BLaER1 (cell line): ENCODE data around the gene MATR3.

ENCODE experiments used
- H3K27ac ChIP-seq: shearing (Covaris generic); formaldehyde crosslinking; 2 replicates; pipeline ENCODE4 v1.8.1; 2022
- H3K27me3 ChIP-seq: shearing (Covaris generic); formaldehyde crosslinking; 2 replicates; pipeline ENCODE4 v1.8.1; 2022
- H3K36me3 ChIP-seq: shearing (Covaris generic); formaldehyde crosslinking; 2 replicates; pipeline ENCODE4 v1.8.1; 2022
- H3K4me1 ChIP-seq: shearing (Covaris generic); formaldehyde crosslinking; 2 replicates; pipeline ENCODE4 v1.8.1; 2022
- H3K4me2 ChIP-seq: shearing (Covaris generic); formaldehyde crosslinking; 2 replicates; pipeline ENCODE4 v1.8.1; 2022
- H3K4me3 ChIP-seq: shearing (Covaris generic); formaldehyde crosslinking; 2 replicates; pipeline ENCODE4 v1.8.1; 2022
- H3K9ac ChIP-seq: shearing (Covaris generic); formaldehyde crosslinking; 2 replicates; pipeline ENCODE4 v1.8.1; 2022
- H3K9me3 ChIP-seq: shearing (Covaris generic); formaldehyde crosslinking; 2 replicates; pipeline ENCODE4 v1.8.1; 2022
- H4K20me1 ChIP-seq: shearing (Covaris generic); formaldehyde crosslinking; 2 replicates; pipeline ENCODE4 v1.8.1; 2022
- Cebpa-rat ChIP-seq: shearing (Covaris generic); IDR thresholded peaks from 2 replicates; pipeline ENCODE4 v1.8.1; 2022

MATR3 gene, protein sequence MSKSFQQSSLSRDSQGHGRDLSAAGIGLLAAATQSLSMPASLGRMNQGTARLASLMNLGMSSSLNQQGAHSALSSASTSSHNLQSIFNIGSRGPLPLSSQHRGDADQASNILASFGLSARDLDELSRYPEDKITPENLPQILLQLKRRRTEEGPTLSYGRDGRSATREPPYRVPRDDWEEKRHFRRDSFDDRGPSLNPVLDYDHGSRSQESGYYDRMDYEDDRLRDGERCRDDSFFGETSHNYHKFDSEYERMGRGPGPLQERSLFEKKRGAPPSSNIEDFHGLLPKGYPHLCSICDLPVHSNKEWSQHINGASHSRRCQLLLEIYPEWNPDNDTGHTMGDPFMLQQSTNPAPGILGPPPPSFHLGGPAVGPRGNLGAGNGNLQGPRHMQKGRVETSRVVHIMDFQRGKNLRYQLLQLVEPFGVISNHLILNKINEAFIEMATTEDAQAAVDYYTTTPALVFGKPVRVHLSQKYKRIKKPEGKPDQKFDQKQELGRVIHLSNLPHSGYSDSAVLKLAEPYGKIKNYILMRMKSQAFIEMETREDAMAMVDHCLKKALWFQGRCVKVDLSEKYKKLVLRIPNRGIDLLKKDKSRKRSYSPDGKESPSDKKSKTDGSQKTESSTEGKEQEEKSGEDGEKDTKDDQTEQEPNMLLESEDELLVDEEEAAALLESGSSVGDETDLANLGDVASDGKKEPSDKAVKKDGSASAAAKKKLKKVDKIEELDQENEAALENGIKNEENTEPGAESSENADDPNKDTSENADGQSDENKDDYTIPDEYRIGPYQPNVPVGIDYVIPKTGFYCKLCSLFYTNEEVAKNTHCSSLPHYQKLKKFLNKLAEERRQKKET

DNA sequence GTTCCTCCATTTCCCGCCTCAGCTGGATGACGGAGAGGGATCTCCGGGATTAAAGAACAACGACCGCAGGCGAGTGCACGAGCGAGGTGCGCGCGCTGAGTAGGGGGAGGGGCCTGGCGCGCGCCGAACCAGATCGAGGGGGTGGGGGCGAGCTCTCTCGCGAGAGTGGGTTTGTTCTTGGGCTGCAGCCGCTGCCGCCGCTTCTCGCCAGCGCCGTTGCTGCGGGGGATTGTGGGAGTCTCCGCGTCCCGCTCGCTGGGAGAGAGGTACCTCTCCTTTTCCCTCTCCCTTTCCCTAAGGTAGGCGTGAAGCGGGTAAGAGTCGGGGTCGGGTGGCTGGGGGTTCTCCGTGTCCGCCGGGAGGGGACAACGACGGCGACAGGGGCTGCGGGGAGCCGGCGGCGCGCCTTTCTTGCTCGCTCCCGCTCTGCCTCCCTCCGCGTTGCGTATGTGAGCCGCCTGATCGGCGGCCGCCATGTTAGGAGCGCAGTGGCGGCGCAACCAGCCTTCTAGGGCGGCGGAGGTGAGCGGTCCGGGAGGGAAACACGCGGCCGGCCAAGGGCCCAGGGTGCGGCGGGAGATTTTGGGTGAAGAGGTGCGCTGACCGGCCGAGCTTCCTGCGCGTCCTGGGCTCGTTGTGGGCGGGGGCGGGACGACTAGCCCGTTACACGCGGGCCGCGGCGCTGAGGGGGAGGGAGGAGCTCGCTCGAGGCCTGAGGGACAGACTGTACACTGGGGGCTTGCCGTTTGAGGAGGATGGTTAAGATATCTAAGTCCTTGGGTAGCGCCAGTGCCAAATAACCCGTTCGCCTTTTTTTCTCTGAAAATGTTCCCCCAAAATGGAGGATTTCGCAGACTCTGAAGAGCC is at the start of gene MATR3:
Gene MATR3 (plus strand): TSS at position 234 of the 867 bp plus-strand sequence. CDS start 13,676 bp downstream, outside the sequence.
- H3K27ac ChIP-seq: peak within 1 kb of the TSS; percentile 100
- H3K36me3 ChIP-seq: peaks cover 23% of the 10 kb centered on the region
- H3K4me2 ChIP-seq: peak within 1 kb of the TSS; percentile 84
- peak within 1 kb of the TSS; percentile 100 for H3K9ac ChIP-seq
- no peak for TF ChIP-seq Cebpa-rat
- H3K4me3 ChIP-seq: peak within 1 kb of the TSS; percentile 90
- H4K20me1 ChIP-seq: peaks cover 45% of the 10 kb centered on the region
- H3K4me1 ChIP-seq: peaks cover 40% of the 10 kb centered on the region
- no peaks in the 10 kb centered on the region for H3K9me3 ChIP-seq
- H3K27me3 ChIP-seq: no peaks in the 10 kb centered on the region

DNA sequence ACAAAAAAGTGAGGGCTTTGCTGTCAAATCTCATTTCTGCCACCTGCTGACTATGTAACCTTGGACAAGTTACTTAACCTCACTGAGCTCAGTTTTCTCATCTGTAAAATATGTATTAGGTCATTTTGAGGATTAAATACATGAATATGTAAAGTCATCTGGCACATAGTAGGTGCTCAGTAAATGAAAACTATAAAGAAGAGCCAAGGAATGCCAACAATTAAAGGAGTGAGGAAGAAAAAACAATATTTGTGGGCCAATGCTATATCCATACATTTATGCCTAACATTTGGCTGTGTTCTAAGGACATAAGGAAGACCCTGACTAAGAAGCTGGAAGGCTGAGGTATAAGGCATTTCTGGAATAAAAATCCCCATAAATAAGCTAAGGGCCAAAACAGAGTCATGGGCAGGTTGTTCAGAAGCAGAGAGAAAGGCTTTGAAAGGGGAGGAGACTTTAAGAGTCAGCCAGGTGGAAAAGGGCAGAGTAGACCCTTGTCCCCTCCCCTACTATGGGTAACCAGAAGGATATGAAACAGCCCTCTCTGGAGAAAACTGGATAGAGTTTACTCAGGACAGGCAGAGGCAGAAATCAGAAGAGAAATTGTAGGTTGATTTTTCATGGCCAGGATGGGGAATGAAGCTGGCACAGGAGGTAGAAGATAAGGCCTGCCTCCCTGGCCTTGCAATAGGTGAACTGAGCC is 47.8 kb upstream of the MATR3 start:
- Histone ChIP-seq H3K27me3 (no peaks in the 10 kb centered on the region), H3K4me1 (peaks cover 11% of the 10 kb centered on the region), H3K4me2 (peak overlapping the region; percentile 44; the same call in 1 of the 2 replicates), H3K27ac (no peak overlapping the region), H3K9me3 (no peaks in the 10 kb centered on the region; the same call in none of the 2 replicates), H3K9ac (no peak overlapping the region), H3K36me3 (no peaks in the 10 kb centered on the region), H3K4me3 (no peak overlapping the region), H4K20me1 (no peaks in the 10 kb centered on the region)
- no peak for TF ChIP-seq Cebpa-rat

DNA sequence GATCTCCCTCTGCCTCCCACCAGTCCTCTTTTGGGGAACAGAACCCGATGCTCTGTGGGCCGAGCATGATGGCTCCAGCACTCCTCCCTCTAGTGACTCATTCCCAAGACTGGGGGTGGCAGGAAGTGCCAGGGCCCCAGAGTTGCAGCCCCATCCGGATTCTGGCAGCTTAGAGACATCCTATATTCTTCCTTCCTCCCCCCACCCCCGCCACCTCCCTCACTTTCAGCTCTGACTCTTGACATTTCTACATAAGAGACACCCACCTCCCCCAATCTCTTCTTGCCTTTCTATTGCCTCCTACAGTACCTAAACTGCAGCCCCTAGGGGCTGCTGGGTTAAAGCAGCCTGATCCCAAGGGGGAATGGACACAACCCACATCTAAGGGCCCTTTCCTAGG is 47.1 kb upstream of the MATR3 start:
- Histone ChIP-seq H3K27me3 (no peaks in the 10 kb centered on the region), H3K4me2 (peak overlapping the region; percentile 44; the same call in 1 of the 2 replicates), H3K9ac (no peak overlapping the region), H3K9me3 (no peaks in the 10 kb centered on the region; the same call in none of the 2 replicates), H4K20me1 (no peaks in the 10 kb centered on the region), H3K36me3 (no peaks in the 10 kb centered on the region), H3K4me3 (no peak overlapping the region), H3K27ac (no peak overlapping the region), H3K4me1 (peaks cover 11% of the 10 kb centered on the region)
- no peak for TF ChIP-seq Cebpa-rat

DNA sequence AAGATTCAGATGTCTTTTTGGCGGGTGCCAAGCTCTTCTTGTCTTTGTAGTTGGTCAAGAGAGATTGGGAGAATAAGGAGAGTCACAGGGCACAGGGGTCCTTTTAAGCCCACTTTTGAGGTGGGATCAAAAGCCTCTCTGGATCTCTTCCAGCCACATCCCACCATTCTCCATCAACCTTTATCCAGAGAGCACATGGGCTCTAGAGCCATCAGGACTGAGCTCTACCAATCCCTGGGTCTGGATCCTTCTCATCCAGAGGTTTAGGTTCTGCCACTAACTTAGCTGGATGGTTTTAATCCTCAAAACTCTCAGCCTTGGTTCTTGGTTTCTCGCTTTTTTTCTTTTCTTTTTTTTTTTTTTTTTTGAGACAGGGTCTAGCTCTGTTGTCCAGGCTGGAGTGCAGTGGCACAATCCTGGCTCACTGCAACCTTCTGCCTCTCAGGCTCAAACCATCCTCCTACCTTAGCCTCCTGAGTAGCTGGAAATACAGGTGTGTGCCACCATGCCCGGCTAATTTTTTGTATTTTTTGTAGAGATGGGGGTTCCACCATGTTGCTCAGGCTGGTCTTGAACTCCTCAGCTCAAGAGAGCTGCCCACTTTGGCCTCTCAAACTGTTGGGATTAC is 44.6 kb upstream of the MATR3 start:
- no peak overlapping the region for H3K27ac ChIP-seq
- no peaks in the 10 kb centered on the region for H3K36me3 ChIP-seq
- no peaks in the 10 kb centered on the region for H3K27me3 ChIP-seq
- no peak overlapping the region for H3K4me3 ChIP-seq
- no peaks in the 10 kb centered on the region for H3K9me3 ChIP-seq
- no peak for TF ChIP-seq Cebpa-rat
- H3K9ac ChIP-seq: no peak overlapping the region
- H3K4me2 ChIP-seq: no peak overlapping the region
- H4K20me1 ChIP-seq: no peaks in the 10 kb centered on the region
- H3K4me1 ChIP-seq: peaks cover 11% of the 10 kb centered on the region

DNA sequence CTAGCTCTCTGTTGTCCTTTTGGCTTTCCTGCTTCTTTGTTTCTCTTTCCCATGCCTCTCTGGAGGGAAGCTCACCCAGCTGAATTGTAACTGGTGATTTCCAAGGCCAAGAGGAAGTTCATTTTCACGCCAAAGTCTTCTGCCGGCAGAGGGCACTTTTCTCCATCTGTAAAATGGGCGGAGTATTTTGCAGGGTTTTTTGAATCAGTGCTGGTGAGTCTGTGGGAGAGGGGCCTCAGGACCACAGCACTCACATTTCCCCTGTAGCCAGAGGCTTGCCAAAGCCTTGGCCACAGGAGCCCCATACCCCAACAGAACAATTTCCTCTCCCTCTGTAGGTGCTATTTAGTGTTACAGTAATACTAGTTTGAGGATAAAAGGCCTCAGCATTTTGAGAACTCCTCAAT is 42.3 kb upstream of the MATR3 start:
- H3K27me3 ChIP-seq: no peaks in the 10 kb centered on the region
- H3K9ac ChIP-seq: no peak overlapping the region
- no peak for TF ChIP-seq Cebpa-rat

DNA sequence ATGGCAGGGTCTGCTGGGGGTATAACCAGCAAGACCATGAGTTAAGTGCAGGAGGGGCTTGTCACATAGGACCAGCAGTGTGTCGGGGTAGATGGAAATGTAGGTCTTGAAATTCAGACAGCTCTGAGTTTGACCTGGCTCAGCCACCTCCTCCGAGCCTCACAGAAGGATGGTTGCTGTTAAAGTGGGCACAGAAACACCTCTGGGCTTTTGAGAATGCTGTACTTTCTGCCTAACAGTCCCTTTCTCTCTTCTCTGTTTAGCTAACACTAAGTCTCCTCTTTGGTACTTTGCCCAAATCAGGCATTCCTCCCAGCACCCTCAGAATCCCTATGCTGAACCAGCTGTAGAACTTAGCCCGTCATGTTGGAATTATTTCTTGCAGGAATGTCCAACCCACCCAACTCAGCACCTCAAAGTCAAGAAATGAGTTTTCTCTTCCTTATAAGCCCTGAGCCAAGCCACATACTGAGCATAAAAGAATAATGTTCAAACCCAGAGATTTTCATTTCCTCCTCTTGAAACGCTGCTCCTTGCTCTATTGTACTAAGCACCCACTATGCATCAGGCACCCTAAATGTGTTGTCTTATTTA is 41.7 kb upstream of the MATR3 start:
- Histone ChIP-seq H3K27ac (no peak overlapping the region), H3K4me1 (peaks cover under 1% of the 10 kb centered on the region), H3K4me2 (no peak overlapping the region), H3K4me3 (no peak overlapping the region), H3K9me3 (no peaks in the 10 kb centered on the region), H4K20me1 (no peaks in the 10 kb centered on the region), H3K9ac (no peak overlapping the region), H3K27me3 (no peaks in the 10 kb centered on the region), H3K36me3 (no peaks in the 10 kb centered on the region)
- no peak for TF ChIP-seq Cebpa-rat

More for the DNA sequence above, 42.3 kb upstream of the MATR3 start:
- no peak overlapping the region for H3K4me3 ChIP-seq
- H4K20me1 ChIP-seq: no peaks in the 10 kb centered on the region
- H3K36me3 ChIP-seq: no peaks in the 10 kb centered on the region
- H3K9me3 ChIP-seq: no peaks in the 10 kb centered on the region
- H3K4me2 ChIP-seq: no peak overlapping the region
- H3K4me1 ChIP-seq: peaks cover 6% of the 10 kb centered on the region
- H3K27ac ChIP-seq: no peak overlapping the region

DNA sequence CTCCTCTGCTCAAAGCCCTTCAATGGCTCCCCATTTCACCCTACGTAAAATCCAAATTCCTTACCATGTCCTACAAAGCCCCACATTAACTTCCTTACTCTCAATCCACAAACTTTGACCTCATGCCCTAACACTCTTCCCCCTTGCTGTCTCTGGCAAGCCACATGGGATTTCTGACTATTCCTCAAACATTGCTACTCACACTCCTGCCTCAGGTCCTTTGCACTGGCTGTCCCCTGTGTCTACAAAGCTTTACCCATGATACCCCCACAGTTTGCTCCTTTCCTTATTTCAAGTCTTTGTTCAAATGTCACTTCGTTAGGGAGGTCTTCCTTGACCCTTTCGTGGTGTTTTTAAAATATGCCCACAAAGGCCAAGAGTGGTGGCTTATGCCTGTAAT is 40.4 kb upstream of the MATR3 start:
- no peaks in the 10 kb centered on the region for H3K9me3 ChIP-seq
- H3K27ac ChIP-seq: no peak overlapping the region
- H3K4me1 ChIP-seq: no peaks in the 10 kb centered on the region
- no peaks in the 10 kb centered on the region for H3K36me3 ChIP-seq
- TF ChIP-seq Cebpa-rat: no peak
- H3K9ac ChIP-seq: no peak overlapping the region
- H3K4me2 ChIP-seq: no peak overlapping the region
- H4K20me1 ChIP-seq: no peaks in the 10 kb centered on the region
- H3K27me3 ChIP-seq: no peaks in the 10 kb centered on the region
- H3K4me3 ChIP-seq: no peak overlapping the region

DNA sequence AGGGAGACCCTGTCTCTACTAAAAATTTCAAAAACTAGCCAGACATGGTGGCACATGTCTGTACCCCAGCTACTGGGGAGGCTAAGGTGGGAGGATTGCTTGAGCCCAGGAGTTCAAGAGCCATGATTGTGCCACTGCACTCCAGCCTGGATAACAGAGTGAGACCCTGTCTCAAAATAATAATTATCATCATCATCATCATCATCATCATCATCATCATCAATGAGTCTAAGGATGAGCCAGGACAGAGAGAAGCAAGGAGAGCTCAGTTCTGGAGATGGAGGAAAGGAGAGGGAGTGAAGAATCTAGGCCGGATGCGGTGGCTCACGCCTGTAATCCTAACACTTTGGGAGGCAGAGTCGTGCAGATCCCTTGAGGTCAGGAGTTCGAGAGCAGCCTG is 36.7 kb upstream of the MATR3 start:
- no peaks in the 10 kb centered on the region for H3K27me3 ChIP-seq
- no peaks in the 10 kb centered on the region for H3K4me1 ChIP-seq

More for the DNA sequence above, 36.7 kb upstream of the MATR3 start:
- H4K20me1 ChIP-seq: no peaks in the 10 kb centered on the region
- H3K4me2 ChIP-seq: no peak overlapping the region
- H3K9me3 ChIP-seq: no peaks in the 10 kb centered on the region
- no peak for TF ChIP-seq Cebpa-rat
- no peak overlapping the region for H3K4me3 ChIP-seq
- no peaks in the 10 kb centered on the region for H3K36me3 ChIP-seq
- no peak overlapping the region for H3K27ac ChIP-seq
- H3K9ac ChIP-seq: no peak overlapping the region
